ENCODE data around the gene CTAG1A.
"Not testable (repeated sequence)": the region's sequence is repeated elsewhere in the genome, so short reads cannot be mapped to it uniquely, and the experiment has no call there.

CTAG1A gene

DNA sequence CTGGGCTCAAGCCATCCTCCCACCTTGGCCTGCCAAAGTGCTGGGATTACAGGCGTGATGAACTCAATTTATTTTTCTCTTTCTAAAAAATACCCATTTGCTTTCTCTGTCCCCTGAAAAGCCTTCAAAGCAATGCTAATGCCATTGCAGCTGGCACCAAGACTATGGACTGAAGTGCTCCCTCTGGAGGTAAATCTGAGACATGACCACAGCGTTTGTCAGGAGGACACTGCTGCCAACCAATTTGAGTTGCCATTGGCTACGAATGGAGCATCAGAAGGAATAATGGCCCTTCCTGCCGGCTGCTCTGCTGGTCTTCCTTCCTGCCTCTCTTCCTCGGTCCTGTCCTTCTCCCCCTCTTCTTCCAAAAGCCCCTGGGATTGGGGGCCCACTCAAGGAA is 9.9 kb upstream of the CTAG1A start:
- DNase-seq = not testable (repeated sequence)

DNA sequence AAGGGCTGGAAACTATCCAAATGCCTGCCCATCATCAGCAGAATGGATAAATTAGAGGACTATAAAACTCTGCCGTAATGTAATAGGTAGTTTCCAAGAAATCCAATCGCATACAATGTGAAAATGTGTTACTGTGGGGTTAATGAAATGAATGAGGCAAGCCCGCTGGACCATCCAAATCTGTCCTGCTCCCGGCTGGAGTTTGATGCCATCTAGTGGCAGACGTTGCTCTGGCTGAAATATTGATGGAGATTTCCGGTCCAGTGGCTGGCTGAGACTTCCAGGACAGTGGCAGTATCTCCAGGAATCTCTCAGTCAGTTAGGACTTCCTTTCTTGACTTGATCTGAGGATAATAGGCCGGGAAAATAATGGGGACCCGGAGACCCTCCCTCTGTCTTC is 1.9 kb upstream of the CTAG1A start:
- DNase-seq = not testable (repeated sequence)

DNA sequence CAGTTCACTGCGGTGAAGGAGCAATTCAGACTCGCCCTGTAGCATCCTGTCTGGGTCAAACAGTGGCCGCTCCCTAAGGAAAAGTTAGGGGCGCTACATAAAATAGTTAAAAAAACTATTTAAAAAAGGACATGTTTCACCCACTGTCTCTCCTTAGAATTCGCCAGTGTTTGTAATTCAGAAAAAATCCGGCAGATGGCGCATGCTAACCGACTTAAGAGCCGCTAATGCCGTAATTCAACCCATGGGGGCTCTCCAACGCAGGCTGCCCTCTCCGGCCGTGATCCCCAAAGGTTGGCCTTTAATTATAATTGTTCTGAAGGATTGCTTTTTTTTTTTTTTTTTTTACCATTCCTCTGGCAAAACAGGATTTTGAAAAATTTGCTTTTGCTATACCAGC is 5.5 kb downstream of the CTAG1A start:
- not testable (repeated sequence) for DNase-seq

DNA sequence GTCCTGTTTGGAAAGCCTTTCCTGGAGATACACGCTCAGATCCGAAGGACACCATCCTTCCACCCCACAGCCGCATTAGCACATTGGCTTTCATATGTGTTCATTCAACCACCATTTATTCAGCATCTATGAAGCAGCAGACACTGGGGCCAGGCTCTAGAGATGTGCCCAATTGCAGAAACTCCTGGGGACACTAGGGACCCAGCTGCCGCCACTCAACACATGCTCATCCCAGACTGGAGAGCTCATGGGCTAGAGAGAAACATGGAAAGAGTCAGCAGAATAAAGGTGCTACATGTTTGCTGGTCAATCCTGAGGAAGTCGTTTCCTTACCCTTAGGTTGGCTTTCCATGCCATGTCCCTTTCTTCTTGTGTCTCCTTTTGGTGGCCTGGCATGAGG is 7.6 kb downstream of the CTAG1A start:
- no peak for DNase-seq

DNA sequence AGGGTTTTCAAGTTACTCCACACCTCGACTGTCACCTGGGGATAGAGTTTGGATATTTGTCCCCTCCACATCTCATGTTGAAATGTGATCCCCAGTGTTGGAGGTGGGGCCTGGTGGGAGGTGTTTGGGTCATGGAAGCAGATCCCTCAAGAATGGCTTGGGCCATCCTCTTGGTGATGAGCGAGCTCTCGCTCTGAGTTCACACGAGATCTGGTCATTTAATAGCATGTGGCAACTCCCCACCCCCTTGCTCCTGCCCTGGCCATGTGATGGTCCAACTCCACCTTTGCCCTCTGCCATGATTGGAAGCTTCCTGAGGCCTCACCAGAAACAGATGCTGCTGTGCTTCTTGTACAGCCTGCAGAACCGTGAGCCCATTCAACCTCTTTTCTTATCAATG is 8.3 kb downstream of the CTAG1A start:
- DNase-seq = no peak

DNA sequence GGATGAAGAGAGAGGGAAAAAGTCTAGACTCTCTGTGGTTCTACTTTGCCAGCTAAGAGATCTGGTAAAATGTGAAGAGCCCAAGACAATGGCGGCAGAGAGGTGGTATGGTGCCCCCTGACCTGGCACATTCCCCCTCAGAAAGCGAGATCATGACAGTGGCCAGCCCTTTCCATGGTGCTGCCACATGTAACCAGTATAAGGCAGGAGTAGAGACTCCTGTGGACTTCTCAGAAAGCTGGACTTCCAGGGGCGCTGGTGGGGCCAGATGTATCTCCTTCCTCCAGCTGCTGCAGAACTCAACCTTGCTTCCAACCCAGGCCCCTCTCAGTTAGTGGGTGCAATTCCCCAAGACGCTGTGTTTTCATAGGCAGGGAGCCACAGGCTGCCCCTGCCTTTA is 9.6 kb downstream of the CTAG1A start:
- no peak for DNase-seq

DNA sequence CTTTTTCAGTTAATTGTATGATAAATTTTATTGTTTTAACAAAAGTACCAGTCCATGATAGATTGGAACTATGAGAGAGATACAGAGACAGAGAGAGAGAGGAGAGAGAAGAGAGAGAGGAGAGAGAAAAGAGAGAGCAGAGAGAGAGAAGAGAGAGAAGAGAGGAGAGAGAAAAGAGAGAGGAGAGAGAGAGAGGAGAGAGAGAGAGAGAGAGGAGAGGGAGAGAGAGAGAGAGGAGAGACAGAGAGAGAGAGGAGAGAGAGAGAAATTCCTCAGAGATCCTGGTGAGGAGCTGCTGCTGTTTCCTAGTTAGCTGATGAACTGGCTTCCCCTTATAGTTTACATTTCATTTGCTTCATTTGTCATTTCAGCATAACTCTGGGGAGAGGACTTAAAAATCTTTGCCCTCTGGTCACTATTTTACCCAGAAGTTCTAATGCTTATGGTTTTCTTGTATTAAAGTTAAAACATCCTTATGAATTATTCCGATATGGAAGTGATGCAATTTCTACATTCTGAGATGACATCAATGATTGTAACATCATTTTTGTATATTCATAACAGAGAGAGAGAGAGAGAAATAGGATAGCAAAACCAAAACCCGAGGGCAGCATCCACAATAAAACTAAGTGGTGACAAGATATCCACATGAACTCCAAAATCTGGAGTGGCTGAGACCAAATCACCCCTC is 10.8 kb downstream of the CTAG1A start:
- no peak for DNase-seq

DNA sequence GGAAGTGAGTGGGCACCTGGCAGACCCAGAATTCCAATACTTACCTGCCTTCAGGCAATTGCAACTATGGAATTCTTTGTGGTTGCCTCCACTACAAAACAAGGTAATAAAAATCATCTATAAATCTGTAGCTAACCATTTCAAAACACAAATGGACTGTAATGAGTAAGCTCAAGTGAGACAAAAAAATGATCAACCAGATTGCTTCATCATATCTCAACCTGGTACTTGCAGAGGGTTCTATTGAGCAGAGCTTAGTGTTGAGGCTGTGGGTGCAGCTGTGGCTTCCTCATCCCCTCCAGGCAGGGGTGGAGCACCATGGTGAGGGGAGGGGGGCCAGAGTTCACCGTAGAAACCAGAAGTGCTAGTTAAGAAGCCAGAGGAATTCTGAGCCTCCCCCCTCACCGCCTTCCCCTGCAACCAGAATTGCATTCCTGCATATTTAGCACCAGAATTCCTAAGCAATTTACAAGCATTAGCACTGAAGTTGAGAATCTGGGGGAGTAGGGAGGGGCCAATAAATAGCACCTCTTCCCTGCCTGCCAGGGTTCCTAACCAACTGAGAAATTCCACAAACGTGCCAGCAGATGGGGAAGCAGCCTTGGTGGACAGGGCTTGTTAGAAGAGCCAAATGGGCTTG is 11.5 kb downstream of the CTAG1A start:
- peak; percentile 0 to 21 for DNase-seq

DNA sequence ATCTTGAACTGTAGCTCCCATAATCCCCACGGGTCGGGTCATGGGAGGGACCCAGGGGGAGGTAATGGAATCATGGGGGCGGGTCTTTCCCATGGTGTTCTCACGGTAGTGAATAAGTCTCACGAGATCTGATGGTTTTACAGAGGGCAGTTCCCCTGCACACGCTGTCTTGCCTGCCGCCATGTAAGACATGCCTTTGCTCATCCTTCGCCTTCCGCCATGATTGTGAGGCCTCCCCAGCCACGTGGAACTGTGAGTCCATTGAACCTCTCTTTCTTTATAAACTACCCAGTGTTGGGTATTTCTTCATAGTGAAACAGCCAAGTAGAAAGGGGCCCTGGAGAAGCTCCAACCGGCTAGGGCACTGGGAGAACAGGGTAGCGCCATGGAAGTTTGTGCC is 12.3 kb downstream of the CTAG1A start:
- DNase-seq = no peak

DNA sequence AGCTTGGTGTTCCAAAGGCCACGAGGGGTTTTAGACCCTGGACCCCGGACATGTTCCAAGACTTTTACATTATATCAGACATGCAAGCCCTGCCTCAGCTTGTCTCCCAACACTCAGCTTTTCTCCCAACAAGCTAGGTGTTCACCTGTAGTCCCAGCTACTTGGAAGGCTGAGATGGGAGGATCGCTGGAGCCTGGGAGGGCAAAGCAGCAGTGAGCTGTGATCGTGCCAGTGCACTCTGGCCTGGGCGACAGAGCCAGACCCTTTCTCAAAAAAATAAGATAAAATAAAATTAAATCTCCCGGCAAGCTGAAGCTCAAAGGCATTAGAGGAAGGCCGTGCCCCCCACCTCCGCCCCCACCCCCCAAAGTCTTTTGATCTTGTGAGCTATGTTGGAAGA is 13.7 kb downstream of the CTAG1A start:
- DNase-seq = no peak

DNA sequence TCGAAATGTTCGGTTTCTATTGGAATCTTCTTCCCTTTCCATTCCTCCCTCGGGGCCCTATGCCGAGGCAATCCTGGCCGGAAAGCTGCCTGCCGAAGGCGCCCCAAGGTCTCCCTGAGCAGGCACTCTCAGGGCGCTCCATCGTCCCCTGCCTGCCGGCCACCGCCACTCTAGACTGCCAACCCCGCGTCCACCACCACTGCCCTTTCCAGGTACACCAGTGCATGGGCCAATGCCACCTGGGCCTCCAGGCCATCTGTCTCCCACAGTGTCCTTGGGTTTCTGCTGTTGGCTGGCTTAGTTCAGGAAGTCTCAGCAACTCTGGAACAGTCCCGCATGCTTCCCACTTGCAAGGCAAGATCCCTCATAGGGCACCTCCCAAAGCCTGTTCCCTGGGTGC is 14.6 kb downstream of the CTAG1A start:
- no peak for DNase-seq

DNA sequence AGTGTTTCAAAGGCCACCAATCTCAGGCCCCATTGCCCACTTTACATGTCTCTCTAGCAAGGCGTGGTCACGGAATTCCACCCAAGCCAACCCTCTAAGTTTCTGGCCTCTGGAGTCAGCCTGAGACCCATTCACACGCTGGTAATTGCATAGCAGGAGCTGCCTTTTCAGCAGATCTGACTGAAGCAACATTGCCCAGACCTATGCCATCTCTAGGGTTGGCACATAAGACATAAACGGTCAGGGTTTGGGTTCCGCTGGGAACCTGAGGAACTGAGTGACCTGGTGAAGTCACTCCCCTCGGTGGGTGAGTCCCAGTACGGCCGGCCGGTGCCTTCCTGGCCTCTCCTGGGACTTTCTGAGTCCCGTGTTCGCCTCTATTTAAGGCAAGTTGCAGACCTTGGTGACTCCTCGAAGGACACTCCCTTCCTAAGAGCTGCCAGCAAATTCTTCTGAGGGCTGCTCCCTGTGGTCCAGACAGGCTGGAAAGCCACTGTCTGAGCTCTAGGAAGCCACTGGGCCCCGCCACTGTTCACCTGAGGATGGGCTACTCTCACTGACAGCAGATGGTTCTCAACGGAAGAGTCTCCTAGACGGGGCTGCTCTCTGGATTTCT is 15.9 kb downstream of the CTAG1A start:
- no peak for DNase-seq

DNA sequence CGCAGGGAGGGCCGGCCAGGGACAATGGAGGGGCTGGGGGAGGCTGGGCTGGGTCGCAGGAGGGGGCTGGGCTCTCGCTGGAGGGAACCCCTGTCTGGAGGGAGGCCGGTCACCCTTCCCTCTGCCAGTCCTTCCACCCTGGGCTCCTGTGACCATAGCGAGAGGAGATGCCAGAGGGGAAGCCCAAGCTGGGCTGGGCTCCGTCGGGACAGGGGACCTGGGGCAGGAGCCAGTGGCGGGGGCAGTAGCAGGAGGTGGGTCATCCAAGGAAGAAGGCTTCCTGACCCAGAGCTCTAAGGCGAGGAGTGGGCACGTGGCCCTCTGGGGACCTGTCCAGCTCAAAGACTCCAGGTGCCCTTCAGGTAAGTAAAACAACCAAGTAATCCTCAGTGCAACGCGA is 17.3 kb downstream of the CTAG1A start:
- no peak for DNase-seq

DNA sequence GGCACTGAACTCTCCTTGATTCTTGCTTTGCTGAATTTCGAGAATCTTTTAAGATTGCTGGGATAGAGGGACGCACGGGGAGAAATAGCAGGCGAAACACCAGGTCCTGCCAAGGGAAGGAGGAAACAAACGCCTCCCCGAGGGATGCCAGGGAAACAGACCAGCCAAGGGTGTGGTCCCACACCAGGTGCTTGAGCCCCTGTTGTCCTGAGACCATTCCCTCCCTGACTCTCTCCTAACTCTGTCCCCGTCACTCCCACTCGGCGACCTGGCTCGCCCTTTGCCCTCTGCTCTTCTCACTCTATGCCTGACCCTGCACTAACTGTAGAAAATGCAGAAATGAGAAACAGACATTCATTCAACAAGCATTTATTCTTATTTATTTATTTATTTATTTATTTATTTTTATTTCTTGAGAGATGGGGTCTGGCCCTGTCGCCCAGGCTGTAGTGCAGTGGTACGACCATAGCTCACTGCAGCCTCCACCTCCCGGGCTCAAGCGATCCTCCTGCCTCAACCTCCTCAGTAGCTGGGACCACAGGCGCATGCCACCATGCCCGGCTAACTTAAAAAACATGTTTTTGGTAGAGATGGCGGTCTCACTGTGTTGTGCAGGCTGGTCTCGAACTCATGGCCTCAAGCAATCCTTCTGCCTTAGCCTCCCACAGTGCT is 18.0 kb downstream of the CTAG1A start:
- no peak for DNase-seq

DNA sequence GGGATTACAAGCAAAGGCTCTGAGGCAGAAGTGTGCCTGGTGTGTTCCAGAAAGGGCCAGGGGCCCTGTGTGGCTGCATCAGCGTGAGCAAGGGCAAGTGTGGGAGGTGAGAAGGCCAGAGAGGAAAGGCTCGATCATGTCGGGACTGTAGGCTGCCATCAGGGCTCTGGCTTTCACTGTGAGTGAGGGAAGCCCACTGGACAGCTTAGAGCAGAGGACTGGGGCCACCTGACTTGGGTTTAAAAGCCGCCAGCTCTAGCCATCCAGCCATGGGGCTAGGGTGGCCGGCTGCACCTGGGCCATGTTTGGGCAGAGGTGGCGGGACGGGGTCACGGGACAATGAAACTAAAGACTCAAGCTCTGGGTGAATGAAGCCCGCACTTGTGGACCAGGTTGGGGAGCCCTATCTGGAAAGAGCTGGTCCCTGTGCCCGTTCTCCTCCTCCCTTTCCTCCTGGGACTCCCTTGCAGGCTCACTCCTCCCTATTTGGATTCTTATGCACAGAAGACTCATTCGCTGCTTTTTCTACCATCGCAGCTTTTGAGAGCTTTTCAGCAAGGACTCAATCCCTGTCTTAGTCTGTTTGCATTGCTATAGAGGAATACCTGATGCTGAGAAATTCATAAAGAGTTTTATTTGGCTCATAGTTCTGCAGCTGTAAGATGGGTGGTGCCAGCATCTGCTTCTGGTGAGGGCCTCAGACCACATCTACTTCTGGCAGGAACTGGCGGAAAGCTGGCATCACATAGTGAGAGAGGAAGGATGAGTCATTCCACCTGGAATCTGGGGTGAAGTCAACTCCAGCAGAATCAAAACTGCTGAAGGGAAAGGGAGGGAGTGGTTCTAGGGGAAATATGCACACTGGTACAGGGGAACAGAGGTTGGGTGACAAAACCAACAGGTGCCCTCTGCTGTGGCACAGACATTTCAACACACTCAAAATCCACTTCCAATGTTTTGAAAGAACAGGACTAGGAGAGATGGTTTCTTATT is 18.8 kb downstream of the CTAG1A start:
- peak in 1 of 2 experiments; percentile 8 for DNase-seq

DNA sequence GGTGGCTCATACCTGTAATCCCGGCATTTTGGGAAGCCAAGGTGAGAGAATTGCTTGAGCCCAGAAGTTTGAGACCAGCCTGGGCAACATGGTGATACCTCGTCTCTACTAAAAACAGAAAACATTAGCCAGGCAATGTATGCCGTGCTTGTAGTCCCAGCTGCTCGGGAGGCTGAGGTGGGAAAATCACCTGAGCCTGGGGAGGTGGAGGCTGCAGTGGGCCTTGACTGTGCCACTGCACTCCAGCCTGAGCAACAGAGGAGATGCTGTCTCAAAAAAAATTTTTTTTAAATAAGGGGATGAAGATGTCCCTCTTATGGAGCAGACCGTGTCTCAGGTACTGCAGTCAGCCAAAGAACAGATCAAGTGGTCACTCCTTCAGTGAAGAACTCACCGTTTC is 20.6 kb downstream of the CTAG1A start:
- DNase-seq = no peak

DNA sequence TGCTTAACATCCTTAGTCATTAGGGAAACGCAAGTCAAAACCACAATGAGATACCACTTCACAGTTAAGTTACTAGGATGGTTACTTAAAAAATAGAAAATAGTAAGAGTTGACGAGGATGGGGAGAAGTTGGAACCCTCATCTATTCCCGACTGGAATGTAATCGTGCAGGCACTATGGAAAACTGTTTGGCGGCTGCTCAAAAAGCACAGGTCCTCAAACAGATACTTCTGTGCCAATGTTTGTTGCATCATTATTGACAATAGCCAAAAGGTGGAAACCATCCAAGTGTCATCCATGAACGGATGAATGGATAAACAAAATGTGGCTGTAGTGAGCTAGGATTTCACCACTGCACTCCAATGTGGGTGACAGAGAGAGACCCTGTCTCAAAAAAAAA is 22.4 kb downstream of the CTAG1A start:
- DNase-seq = no peak

DNA sequence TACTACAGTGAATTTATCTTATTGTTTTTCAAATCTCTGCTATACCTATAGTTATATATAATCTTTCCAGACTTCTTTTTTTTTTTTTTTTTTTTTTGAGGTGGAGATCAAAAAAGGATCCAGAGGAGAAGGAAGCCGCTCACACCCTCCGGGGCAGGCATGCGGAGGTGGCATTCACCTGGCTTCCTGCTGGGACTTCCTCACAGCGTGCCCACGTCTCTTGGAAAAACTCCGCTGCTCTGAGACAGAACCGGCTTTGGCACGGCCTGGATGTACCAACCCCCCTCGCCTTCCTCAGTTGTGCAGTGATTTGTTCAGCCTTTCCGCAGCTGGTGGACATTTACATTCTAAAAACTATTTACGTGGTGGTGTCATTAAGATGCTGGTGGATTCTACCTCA is 23.0 kb downstream of the CTAG1A start:
- not testable (repeated sequence) for DNase-seq

DNA sequence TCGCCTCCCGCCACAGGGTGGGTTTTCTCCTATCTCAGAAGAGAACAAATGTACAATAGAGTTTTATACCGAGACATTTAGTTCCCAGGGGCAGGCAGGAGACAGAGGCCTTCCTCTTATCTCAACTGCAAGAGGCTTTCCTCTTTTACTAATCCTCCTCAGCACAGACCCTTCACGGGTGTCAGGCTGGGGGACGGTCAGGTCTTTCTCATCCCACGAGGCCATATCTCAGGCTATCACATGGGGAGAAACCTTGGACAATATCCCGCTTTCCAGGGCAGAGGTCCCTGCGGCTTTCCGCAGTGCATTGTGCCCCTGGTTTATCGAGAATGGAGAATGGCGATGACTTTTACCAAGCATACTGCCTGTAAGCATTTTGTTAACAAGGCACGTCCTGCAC is 23.9 kb downstream of the CTAG1A start:
- not testable (repeated sequence) for DNase-seq

DNA sequence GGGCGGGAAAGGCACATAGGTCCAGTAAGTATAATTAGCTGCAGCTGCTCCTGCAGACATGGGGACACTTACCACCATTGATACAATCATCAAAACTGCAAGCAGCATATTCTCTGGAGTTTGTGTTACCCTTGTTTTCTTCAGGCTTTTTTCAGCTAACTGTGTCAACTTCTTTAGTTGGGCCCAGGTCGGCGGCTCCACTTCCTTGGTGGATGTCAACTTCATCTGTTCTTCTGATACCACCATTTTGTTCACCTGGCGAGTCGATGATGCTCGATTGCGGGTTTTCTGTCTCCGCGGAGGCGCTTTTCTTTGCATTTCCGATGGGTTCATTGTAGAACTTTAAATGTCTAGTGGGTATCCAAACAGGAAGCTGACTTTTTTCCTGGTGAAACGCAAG is 26.2 kb downstream of the CTAG1A start:
- DNase-seq = not testable (repeated sequence)

DNA sequence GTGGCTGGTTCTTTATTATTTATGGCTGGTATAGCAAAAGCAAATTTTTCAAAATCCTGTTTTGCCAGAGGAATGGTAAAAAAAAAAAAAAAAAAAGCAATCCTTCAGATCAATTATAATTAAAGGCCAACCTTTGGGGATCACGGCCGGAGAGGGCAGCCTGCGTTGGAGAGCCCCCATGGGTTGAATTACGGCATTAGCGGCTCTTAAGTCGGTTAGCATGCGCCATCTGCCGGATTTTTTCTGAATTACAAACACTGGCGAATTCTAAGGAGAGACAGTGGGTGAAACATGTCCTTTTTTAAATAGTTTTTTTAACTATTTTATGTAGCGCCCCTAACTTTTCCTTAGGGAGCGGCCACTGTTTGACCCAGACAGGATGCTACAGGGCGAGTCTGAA is 28.7 kb downstream of the CTAG1A start:
- DNase-seq = not testable (repeated sequence)

DNA sequence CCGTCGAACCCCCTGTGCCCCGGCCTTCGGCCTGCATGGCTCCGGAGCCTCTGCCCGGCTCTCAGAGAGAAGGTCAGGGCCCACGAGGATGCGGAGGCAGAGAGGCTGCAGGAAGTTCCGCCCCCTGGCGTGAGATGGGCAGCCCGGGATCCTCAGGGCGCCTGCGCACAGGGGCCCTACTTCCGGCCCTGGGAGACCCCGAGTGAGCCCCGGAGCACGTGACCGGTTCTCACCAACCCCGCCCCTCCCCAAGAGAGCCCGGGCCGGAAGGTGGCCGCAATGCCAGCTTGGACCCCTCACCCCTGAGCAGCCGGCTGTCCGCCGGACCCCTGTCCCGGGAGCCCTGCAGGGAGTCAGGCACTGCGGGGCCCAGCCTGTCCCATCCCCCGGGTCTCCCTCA is 34.2 kb downstream of the CTAG1A start, which contains the start of gene CTAG1B:
TSS of gene CTAG1B (minus strand) at position 101 of the 400 bp plus-strand sequence. CDS start at position 37, 64 bp downstream.
- DNase-seq = not testable (repeated sequence)

All from Kasumi-1 (cell line).